Peyer's patch (tissue), 4 donors: ENCODE measurements around the gene SPATC1L. TPM values are rescaled to one million over a fixed set of nuclear protein-coding genes. Genes with fewer than 3 reads are reported as not detected.
A peak's percentile ranks its signal among the peaks of the same experiment; 100 is the strongest.

Experiments
- DNase-seq, 3 donors: peaks; one replicate each; pipeline ENCODE4 v3.0.0-alpha.2; 2017 to 2019
- H3K27ac ChIP-seq, 4 donors: fragments of 200-600 bp; sonication (generic); one replicate each; pipeline ENCODE4 v1.5.1; 2016 to 2019
- H3K27me3 ChIP-seq, 2 donors: fragments of 200-600 bp; sonication (generic); one replicate each; pipeline ENCODE4 v1.5.1; 2019
- H3K36me3 ChIP-seq, 3 donors: fragments of 200-600 bp; sonication (generic); one replicate each; pipeline ENCODE4 v1.5.1; 2016 to 2019
- H3K4me1 ChIP-seq, 4 donors: fragments of 200-600 bp; sonication (generic); one replicate each; pipeline ENCODE4 v1.5.1; 2016 to 2019
- H3K4me3 ChIP-seq, 4 donors: fragments of 200-600 bp; sonication (generic); 1 replicate in 3 of 4; 2 replicates in 1 of 4; pipeline ENCODE4 v1.5.1; 2016 to 2019; ENCODE audit warnings: mild to moderate bottlenecking in 1 of 4
- H3K9me3 ChIP-seq, 4 donors: fragments of 200-600 bp; sonication (generic); one replicate each; pipeline ENCODE4 v1.5.1; 2016 to 2019; ENCODE audit warnings: mild to moderate bottlenecking in 1 of 4
- POLR2A ChIP-seq, 2 donors: fragments of 450-650 bp; IDR thresholded peaks; one replicate each; pipeline ENCODE4 v1.5.1; 2017; ENCODE audit warnings: antibody characterized with exemption in 2 of 2, mild to moderate bottlenecking in 2 of 2, moderate library complexity in 2 of 2
- total RNA-seq, 4 donors: library from RNA; depleted of rRNA; stranded (reverse); fragments of >200 nt; gene quantifications; one replicate each; pipeline ENCODE4 v1.1.0, GENCODE V29; 2016
- TF ChIP-seq, protein P1 (sequence below), 6 experiments: fragments of 450-650 bp in 4 of 6; fragments of 200-600 bp in 2 of 6; sonication (generic) in 1 of 6; IDR thresholded peaks; one replicate each; pipeline ENCODE4 v1.5.1; 2017 to 2019; ENCODE audit warnings: antibody characterized with exemption in 6 of 6, mild to moderate bottlenecking in 3 of 6, moderate library complexity in 1 of 6

SPATC1L gene
- total RNA-seq, 4 donors from 2014 or later: 1.1 to 13.2 (median 2.6) TPM

DNA sequence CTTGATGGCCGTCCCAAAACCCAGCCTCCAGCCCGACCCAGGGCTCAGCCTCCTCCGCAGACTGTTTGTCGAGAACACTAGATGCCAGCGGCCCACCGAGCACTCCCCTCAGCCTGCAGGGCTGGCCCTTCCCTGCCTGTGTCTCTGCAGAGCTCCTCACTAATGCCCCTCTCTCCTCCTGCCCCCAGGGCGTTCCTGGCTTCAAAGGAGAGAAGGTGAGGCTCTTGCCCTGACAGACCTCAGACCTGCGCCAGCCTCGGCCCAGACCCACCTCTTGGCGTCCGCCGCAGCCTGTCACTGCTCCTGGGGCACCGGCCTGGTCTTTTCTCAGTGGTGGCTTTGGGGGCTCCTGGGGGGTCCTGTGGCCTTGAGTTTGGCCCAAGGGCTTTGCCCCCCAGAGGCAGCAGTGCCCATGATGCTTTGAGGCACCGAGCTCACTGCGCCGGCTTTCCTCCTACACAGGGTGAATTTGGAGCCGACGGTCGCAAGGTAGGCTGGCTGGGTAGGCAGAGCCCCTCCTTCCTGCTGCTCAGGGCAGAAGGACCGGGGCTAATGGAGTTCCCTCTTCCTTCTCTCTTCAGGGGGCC is 68.0 kb downstream of the SPATC1L start:
- peak in 2 of 3 donors; percentile 14 to 29 for DNase-seq

DNA sequence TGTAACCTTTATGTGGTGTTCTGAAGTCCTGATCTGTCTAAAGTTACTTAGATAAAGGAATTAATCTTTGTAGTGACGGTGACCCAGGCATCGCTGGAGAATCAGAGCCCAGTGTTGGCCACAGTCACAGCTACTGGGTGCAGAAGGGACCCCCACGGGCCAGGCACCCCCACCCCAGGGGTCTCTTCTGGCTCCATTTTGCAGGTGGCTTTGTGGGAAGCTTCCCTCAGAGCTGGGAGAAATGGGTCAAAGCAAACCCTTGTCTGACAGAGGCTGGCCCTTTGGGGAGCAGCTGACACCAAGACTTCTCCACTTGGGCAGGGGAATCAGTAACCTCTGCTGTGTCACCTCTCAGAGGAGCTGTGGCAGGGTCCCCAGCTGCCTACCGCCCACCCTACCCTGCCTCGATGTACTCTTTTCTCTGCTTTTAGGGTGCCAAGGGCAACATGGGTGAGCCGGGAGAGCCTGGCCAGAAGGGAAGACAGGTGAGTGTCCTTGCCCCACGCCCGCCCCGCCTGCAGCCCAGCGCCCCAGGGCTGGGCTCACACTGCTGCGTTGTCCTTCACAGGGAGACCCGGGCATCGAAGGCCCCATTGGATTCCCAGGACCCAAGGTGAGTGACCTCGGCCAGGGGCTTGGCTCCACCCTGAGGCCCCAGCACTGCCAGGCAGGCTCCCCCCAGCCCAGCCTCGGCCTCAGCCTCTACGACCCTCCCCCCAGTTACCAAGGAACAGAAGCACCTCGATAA is 68.6 kb downstream of the SPATC1L start:
- Histone ChIP-seq H3K36me3 (peaks cover 0 to 82% (median 0%) of the 10 kb centered on the region in 3 donors), H3K4me3 (no peak overlapping the region), H3K4me1 (no peaks in the 10 kb centered on the region), H3K27ac (no peak overlapping the region), H3K9me3 (peaks cover 0 to 5% (median 2%) of the 10 kb centered on the region in 4 donors), H3K27me3 (no peaks in the 10 kb centered on the region)
- DNase-seq: peak in 1 of 3 donors; percentile 29
- TF ChIP-seq, protein P1, sequence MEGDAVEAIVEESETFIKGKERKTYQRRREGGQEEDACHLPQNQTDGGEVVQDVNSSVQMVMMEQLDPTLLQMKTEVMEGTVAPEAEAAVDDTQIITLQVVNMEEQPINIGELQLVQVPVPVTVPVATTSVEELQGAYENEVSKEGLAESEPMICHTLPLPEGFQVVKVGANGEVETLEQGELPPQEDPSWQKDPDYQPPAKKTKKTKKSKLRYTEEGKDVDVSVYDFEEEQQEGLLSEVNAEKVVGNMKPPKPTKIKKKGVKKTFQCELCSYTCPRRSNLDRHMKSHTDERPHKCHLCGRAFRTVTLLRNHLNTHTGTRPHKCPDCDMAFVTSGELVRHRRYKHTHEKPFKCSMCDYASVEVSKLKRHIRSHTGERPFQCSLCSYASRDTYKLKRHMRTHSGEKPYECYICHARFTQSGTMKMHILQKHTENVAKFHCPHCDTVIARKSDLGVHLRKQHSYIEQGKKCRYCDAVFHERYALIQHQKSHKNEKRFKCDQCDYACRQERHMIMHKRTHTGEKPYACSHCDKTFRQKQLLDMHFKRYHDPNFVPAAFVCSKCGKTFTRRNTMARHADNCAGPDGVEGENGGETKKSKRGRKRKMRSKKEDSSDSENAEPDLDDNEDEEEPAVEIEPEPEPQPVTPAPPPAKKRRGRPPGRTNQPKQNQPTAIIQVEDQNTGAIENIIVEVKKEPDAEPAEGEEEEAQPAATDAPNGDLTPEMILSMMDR (IDR thresholded peaks at IDR 0.05): no peak
- TF ChIP-seq POLR2A (IDR thresholded peaks at IDR 0.05): no peak

More for the DNA sequence above, 68.0 kb downstream of the SPATC1L start:
- Histone ChIP-seq H3K4me1 (no peaks in the 10 kb centered on the region), H3K36me3 (peaks cover 0 to 88% (median 0%) of the 10 kb centered on the region in 3 donors), H3K27ac (no peak overlapping the region), H3K4me3 (no peak overlapping the region), H3K9me3 (peaks cover 0 to 5% (median 2%) of the 10 kb centered on the region in 4 donors), H3K27me3 (no peaks in the 10 kb centered on the region)
- TF ChIP-seq, protein P1 (IDR thresholded peaks at IDR 0.05): no peak
- TF ChIP-seq POLR2A (IDR thresholded peaks at IDR 0.05): no peak

DNA sequence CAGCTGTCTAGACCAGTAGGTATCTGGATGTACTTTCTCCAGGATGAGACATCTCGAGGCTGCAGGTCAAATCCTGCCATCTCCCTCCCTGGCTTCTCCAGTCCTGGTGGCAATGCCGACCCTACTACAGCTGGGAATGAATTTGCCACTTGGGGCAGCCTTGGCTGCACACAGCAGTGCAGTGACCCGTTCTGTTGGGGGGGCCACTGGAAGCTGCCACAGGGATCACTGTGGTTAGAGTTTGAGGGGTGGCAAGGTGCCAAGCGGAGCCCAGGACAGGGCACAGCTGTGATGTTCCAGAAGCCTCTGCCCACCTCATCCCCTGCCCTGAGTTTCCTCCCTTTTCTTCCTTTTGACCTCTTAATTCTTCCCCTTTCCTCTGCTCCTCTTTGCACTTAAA is 69.3 kb downstream of the SPATC1L start:
- H3K27ac ChIP-seq: no peak overlapping the region

DNA sequence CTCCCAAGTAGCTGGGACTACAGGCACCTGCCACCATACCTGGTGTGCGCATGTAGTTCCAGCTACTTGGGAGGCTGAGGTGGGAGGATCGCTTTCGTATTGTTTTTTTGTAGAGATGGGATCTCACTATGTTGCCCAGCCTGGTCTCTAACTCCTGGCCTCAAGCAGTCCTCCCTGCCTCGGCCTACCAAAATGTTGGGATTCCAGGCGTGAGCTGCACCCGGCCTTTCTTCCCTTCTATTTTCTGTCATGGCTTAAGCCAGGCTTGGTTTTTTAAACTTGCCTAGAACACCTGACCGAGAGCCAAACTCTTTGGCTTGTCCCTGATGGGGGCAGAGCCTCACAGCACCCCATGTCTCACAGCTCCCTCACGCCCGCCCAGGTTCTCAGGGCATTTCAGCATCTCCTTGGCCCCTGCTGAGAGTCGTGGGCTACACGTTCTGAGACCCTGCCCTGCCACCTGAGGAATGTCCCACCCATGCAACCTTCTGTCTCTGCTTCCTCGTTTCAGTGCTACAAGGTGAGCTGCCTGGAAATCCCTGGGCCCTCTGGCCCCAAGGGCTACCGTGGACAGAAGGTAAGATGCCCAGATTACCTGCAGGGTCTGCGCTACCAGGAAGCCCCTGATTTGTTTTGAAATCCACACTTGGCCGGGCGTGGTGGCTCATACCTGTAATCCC is 70.6 kb downstream of the SPATC1L start:
- no peaks in the 10 kb centered on the region for H3K27me3 ChIP-seq
- H3K27ac ChIP-seq: no peak overlapping the region
- peaks cover 0 to 62% (median 0%) of the 10 kb centered on the region in 3 donors for H3K36me3 ChIP-seq
- H3K4me3 ChIP-seq: no peak overlapping the region
- peaks cover 0 to 5% (median 2%) of the 10 kb centered on the region in 4 donors for H3K9me3 ChIP-seq
- H3K4me1 ChIP-seq: peaks cover 0 to 8% (median 0%) of the 10 kb centered on the region in 4 donors
- peak in 1 of 3 donors; percentile 22 for DNase-seq
- TF ChIP-seq POLR2A (IDR thresholded peaks at IDR 0.05): no peak
- TF ChIP-seq, protein P1 (IDR thresholded peaks at IDR 0.05): no peak

More for the DNA sequence above, 69.3 kb downstream of the SPATC1L start:
- H3K4me3 ChIP-seq: no peak overlapping the region
- DNase-seq: peak in 2 of 3 donors; percentile 23 to 36
- H3K4me1 ChIP-seq: no peaks in the 10 kb centered on the region
- H3K36me3 ChIP-seq: peaks cover 0 to 76% (median 0%) of the 10 kb centered on the region in 3 donors
- H3K27me3 ChIP-seq: no peaks in the 10 kb centered on the region
- peaks cover 0 to 5% (median 2%) of the 10 kb centered on the region in 4 donors for H3K9me3 ChIP-seq
- TF ChIP-seq, protein P1 (IDR thresholded peaks at IDR 0.05): no peak
- no peak for TF ChIP-seq POLR2A (IDR thresholded peaks at IDR 0.05)

DNA sequence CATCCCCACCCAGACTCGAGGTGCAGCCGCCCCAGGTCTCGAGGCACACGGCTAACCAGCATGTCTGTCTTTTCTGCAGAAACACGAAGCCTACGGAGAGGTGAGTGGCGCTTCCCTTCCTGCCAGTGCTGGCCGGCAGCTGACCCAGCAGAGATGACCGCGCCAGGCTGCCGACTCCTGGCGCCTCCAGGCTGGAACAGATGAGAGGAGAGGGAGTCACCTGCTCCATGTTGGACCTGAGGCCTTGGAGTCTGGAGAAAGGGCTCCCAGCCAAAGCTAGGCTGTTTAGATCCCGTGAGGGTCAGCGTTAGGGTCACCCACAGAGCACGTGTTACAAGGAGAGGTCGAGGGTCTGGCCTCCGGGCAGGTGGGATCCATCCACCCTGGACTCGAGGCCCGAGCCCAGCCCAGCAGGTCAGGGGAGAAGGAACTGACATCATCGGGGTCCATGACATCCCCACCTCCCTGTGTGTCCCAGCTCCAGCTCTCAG is 71.5 kb downstream of the SPATC1L start:
- peak; percentile 8 to 45 (median 36) for DNase-seq
- no peak for TF ChIP-seq POLR2A (IDR thresholded peaks at IDR 0.05)
- TF ChIP-seq, protein P1 (IDR thresholded peaks at IDR 0.05): no peak
- H3K36me3 ChIP-seq: peaks cover 0 to 54% (median 0%) of the 10 kb centered on the region in 3 donors
- H3K4me3 ChIP-seq: no peak overlapping the region
- peaks cover 0 to 5% (median 2%) of the 10 kb centered on the region in 4 donors for H3K9me3 ChIP-seq
- no peaks in the 10 kb centered on the region for H3K27me3 ChIP-seq
- no peak overlapping the region for H3K27ac ChIP-seq
- H3K4me1 ChIP-seq: peaks cover 0 to 8% (median 0%) of the 10 kb centered on the region in 4 donors
